GM12865 (cell line): ENCODE measurements around the gene MARS1.

Source experiments
- DNase-seq: peaks from one replicate; pipeline ENCODE4 v3.0.0; 2010; ENCODE audit warnings: low read depth
- H3K4me3 ChIP-seq: 2 replicates; pipeline ENCODE4 v1.5.1; 2011; ENCODE audit warnings: mild to moderate bottlenecking, low read depth, low read length, control low read depth
- TF ChIP-seq, protein P1 (sequence below): IDR thresholded peaks from 2 replicates; pipeline ENCODE4 v1.5.1; 2011; ENCODE audit warnings: low read length, control low read depth, low read depth, inconsistent platforms; ENCODE audit not compliant: insufficient read depth; ENCODE audit errors: missing control alignments

MARS1 gene

DNA sequence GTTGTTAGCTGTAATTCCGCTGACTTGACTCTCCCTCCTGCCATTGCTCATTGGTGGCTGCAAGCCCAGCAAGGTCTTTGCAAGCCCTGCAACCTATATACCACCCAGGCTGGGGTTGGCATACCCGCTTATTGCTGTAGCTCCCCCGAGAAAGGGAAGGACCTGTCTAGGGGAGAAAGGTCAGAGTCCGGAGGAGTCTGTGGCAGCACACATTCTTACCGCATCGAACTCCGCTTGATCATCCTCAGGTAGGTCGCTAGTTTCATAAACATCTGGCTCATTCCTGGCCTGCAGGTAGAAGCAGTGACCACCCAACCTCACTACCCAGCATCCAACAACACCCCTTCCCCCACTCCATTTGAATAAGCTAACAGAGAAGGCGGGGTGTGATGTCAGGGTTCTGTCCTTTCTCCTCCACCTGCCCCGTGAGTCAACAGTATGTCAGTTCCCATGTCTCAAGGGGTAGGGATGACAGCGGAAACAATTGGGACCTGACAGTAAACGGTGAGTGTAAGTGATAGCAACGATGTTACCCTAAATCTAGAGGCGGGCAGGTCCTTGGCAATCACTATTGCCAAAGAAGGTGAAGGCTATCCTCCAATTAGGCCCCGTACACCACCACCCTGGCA lies 58.1 kb downstream of the MARS1 start:
- TF ChIP-seq, protein P1, sequence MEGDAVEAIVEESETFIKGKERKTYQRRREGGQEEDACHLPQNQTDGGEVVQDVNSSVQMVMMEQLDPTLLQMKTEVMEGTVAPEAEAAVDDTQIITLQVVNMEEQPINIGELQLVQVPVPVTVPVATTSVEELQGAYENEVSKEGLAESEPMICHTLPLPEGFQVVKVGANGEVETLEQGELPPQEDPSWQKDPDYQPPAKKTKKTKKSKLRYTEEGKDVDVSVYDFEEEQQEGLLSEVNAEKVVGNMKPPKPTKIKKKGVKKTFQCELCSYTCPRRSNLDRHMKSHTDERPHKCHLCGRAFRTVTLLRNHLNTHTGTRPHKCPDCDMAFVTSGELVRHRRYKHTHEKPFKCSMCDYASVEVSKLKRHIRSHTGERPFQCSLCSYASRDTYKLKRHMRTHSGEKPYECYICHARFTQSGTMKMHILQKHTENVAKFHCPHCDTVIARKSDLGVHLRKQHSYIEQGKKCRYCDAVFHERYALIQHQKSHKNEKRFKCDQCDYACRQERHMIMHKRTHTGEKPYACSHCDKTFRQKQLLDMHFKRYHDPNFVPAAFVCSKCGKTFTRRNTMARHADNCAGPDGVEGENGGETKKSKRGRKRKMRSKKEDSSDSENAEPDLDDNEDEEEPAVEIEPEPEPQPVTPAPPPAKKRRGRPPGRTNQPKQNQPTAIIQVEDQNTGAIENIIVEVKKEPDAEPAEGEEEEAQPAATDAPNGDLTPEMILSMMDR = no peak

DNA sequence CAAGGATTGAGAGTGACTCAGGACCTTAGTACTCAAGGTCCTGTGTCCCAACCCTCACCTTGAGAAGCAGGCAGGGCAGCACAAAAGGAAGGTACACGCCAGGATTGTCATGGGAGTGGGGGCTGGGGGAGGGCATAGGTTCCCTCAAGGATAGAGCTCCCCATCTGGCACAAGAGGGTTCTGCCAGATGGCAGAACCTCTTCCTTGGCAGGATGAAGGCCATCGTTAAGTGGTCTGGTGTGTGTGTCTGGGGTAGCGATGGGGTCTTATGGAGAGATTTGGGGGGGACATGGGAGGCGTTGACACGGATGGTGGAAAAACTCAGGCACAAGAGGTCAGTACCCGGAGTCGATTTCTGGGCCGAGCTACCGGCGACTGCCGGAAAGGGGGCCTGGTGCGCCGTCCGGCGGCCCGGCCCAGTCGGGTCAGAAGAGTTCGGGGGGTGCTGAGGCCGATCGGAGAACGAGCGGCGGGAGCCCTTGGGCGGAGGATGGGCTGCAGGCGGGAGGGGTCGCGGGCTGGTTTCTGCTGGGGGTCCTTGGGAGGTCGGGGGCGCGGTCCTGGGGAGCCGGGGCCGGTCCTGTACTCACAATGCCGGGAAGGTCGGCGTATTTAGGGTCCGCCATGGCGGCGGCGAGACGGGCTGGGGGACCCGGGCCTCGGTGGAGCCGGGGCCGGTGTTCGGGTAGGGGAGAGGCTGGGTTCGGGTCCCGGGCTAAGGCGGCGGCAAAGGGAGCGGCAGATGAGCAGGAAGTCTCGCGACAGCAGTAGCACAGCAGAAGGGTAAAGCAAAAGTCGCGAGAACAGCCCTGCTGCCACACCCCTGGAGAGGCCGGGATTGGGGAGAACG lies 58.8 kb downstream of the MARS1 start, which contains the start of gene DCTN2:
TSS of gene DCTN2 (minus strand) at position 755 of the 850 bp plus-strand sequence. CDS start at position 626, 129 bp downstream.
- TF ChIP-seq, protein P1 = no peak
- peak; percentile 98 for DNase-seq
- peak within 1 kb of the TSS; percentile 75 for H3K4me3 ChIP-seq

More for the DNA sequence above, 58.1 kb downstream of the MARS1 start:
- no peak for DNase-seq
- peak overlapping the region; percentile 75 for H3K4me3 ChIP-seq

DNA sequence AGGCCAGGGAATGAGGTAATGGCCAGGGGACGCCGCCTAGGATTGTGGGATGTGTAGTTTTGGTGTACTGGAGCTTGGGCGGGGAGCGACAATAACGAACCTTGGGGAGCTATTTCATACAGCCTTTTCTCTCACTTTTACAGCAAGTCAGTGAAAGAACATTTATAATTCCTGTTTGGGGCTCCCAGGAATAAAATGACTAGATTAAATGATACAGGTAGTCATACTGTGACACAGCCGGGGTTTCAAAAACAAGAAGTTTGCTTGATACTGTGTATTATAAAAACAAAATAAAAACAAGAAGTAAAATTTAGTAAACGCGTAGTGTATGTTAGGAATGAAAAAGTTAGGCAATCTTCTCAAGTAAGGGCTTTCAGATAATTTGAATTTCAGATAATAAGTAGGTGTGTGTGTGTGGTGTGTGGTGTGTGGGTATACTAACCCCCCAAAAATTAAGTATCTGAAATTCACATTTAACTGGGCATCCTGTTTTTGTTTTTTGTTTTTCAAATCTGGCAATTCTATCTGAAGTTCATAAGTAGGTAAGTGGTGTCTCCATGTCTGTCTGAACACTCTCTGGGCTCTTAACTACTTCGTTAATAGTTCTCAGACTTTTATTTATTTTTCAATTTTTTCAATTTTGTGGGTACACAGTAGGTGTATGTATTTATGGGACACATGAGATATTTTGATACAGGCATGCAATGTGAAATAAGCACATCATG lies 59.6 kb downstream of the MARS1 start:
- H3K4me3 ChIP-seq = peak overlapping the region; percentile 75
- DNase-seq = no peak
- TF ChIP-seq, protein P1 = no peak

DNA sequence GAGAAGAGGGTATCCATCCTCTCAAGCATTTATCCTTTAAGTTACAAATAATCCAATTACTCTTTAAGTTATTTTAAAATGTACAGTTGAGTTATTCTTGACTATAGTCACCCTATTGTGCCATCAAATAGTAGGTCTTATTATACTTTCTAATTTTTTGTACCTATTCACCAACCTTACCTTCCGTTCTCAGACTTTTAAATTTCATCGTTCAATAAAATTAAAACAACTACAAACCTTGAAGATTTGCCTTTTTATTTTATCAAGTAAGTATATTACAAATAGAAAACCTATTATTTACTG lies 60.1 kb downstream of the MARS1 start:
- no peak overlapping the region for H3K4me3 ChIP-seq
- DNase-seq = no peak
- TF ChIP-seq, protein P1 = no peak

DNA sequence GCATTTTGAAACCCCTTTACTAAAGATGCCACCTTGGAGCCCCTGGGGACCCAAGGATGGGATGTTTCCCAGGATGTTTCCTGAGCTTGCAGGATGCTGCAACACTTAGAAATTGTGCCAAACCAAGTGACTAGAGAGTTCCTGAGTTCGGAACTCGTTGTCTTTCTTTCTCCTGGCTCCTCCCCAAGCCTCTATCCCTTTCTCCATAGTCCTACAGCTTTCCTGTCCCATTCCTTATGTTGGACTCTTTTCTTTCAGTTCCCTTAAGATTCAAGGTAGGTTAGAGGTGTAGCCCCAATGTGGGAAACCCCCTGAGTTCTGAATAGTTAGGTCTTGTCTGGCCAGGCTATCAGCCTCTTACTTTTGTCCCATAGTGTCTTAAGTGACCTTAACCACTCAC lies 60.6 kb downstream of the MARS1 start:
- H3K4me3 ChIP-seq = no peak overlapping the region
- TF ChIP-seq, protein P1 = no peak
- DNase-seq = no peak

DNA sequence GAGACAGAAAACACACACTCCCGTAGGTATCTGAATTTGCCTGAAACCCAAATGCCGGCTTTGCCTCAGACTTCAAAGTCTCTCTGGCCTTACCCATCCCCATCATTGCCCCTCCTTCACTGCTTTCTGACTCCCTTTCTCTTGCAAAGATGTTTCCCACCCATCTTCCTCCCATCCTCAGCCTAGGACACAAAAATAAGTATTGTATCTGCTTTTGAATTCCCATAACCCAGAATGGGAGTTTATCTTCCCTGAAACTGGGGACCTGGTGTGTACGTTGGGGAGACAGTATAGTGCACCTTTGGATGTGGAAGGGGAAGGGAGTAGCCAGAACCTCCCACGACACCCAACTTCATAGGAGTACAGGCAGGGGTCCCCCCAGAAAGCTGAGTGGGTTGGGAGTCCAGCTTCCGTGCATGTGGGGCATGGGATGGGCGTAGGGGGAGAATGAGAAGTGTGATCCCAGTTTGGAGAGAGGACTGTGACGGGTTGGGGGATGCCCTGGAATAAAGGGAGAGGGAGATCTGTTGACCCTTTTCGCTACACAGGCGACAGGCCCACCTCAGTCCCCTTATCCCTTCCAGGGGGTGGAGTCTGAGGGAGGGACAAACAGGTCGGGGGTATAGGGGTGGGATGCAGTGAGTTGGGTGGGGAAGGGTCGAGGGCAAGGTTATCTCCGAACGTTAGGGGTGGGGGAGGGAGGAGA lies 61.5 kb downstream of the MARS1 start:
- DNase-seq = no peak
- TF ChIP-seq, protein P1 = no peak
- peak overlapping the region; percentile 27 for H3K4me3 ChIP-seq
